Sigmoid colon (tissue), 4 donors: ENCODE results near the gene SLC8B1.

Experiments
- CTCF ChIP-seq, 4 experiments: fragments of 450-650 bp in 3 of 4; fragments of 200-600 bp in 1 of 4; IDR thresholded peaks; one replicate each; pipeline ENCODE4 v1.5.1; 2016 to 2019; ENCODE audit warnings: antibody characterized with exemption in 4 of 4, mild to moderate bottlenecking in 3 of 4, moderate library complexity in 2 of 4
- EP300 ChIP-seq, 4 donors: sonication (generic); formaldehyde crosslinking; IDR thresholded peaks; one replicate each; pipeline ENCODE4 v1.6.1; 2017; ENCODE audit warnings: antibody characterized with exemption in 4 of 4
- POLR2A ChIP-seq, 2 donors: fragments of 450-650 bp; IDR thresholded peaks; one replicate each; pipeline ENCODE4 v1.6.1; 2016; ENCODE audit warnings: antibody characterized with exemption in 2 of 2, mild to moderate bottlenecking in 2 of 2, moderate library complexity in 2 of 2

- TF ChIP-seq CTCF (IDR thresholded peaks at IDR 0.05), result no peak
- TF ChIP-seq POLR2A (IDR thresholded peaks at IDR 0.05), result no peak
- TF ChIP-seq EP300 (IDR thresholded peaks at IDR 0.05), result no peak
Observed at GRCh38 chr12:113333418-113333750, 1.5 kb downstream of the SLC8B1 start.
